A549 (cell line): ENCODE results near the gene CHCT1.

Experiments used
- CTCF ChIP-seq: fragments of >200 bp; sonication (Bioruptor Twin); formaldehyde crosslinking; IDR thresholded peaks from 3 replicates; pipeline ENCODE4 v1.5.1; 2016
- POLR2AphosphoS2 ChIP-seq: conservative IDR thresholded peaks from 2 replicates; pipeline ENCODE4 v1.6.1; 2012; ENCODE audit warnings: low read length, improper control_type of control experiment, inconsistent platforms
- RARB ChIP-seq: fragments of 250-450 bp; sonication (Bioruptor Pico); IDR thresholded peaks from 2 replicates; pipeline ENCODE4 v1.8.0; 2021; ENCODE audit warnings: mild to moderate bottlenecking, moderate library complexity

GRCh38 chr17:60455378-60455777 is 33.1 kb downstream of the CHCT1 start:
- TF ChIP-seq CTCF: no peak
- no peak for TF ChIP-seq POLR2AphosphoS2
- no peak for TF ChIP-seq RARB
